ENCODE results near the gene LMNB1. TPM values are rescaled to one million over a fixed set of nuclear protein-coding genes. Genes with fewer than 3 reads are reported as not detected.

LMNB1 gene
- total RNA-seq, 1 experiment from 2014 or later: 220 TPM

GRCh38 chr5:126741361-126741760 lies 35.6 kb upstream of the LMNB1 start:
- H3K27ac Mint-ChIP-seq: no peak overlapping the region
- DNase-seq (ENCODE audit: low spot score): no peak
- H3K4me3 Mint-ChIP-seq: no peak overlapping the region
- no peaks in the 10 kb centered on the region for H3K36me3 Mint-ChIP-seq
- peak; percentile 67 for ATAC-seq
- ChIA-PET CTCF (interaction anchor here (1.0 kb wide), 1 partner anchor 11 kb away, joined by 4 read pairs; no protein-coding TSS in a partner anchor), POLR2A (no interaction called here)
- TF ChIP-seq, protein P1, sequence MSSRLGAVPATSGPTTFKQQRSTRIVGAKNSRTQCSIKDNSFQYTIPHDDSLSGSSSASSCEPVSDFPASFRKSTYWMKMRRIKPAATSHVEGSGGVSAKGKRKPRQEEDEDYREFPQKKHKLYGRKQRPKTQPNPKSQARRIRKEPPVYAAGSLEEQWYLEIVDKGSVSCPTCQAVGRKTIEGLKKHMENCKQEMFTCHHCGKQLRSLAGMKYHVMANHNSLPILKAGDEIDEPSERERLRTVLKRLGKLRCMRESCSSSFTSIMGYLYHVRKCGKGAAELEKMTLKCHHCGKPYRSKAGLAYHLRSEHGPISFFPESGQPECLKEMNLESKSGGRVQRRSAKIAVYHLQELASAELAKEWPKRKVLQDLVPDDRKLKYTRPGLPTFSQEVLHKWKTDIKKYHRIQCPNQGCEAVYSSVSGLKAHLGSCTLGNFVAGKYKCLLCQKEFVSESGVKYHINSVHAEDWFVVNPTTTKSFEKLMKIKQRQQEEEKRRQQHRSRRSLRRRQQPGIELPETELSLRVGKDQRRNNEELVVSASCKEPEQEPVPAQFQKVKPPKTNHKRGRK (CRISPR knock-in tag; IDR thresholded peaks at IDR 0.05; ENCODE audit: borderline replicate concordance): no peak
- TF ChIP-seq ZNF219 (CRISPR knock-in tag; IDR thresholded peaks at IDR 0.05; ENCODE audit: borderline replicate concordance) (no peak), ZNF416 (CRISPR knock-in tag; IDR thresholded peaks at IDR 0.05) (no peak), ZNF425 (CRISPR knock-in tag; conservative IDR thresholded peaks at IDR 0.05) (no peak)
- no peaks in the 10 kb centered on the region for H3K9me3 Mint-ChIP-seq
- H3K27me3 Mint-ChIP-seq (ENCODE audit: low read depth): no peaks in the 10 kb centered on the region
- H3K4me1 Mint-ChIP-seq: peaks cover 24% of the 10 kb centered on the region

- ChIA-PET CTCF (no interaction called here), POLR2A (no interaction called here)
- Mint-ChIP-seq H3K36me3 (no peaks in the 10 kb centered on the region), H3K27me3 (ENCODE audit: low read depth) (no peaks in the 10 kb centered on the region), H3K4me1 (peaks cover 32% of the 10 kb centered on the region), H3K9me3 (no peaks in the 10 kb centered on the region), H3K4me3 (no peak overlapping the region), H3K27ac (peak overlapping the region; percentile 37)
- ATAC-seq (no peak), DNase-seq (ENCODE audit: low spot score) (no peak)
- TF ChIP-seq KAT7 (CRISPR knock-in tag; IDR thresholded peaks at IDR 0.05; ENCODE audit: borderline replicate concordance): no peak
- TF ChIP-seq FOXP4 (CRISPR knock-in tag; IDR thresholded peaks at IDR 0.05): no peak
- no peak for TF ChIP-seq GTF2I (CRISPR knock-in tag; conservative IDR thresholded peaks at IDR 0.05)
- no peak for TF ChIP-seq NR2C2 (CRISPR knock-in tag; IDR thresholded peaks at IDR 0.05)
- TF ChIP-seq, protein P2, sequence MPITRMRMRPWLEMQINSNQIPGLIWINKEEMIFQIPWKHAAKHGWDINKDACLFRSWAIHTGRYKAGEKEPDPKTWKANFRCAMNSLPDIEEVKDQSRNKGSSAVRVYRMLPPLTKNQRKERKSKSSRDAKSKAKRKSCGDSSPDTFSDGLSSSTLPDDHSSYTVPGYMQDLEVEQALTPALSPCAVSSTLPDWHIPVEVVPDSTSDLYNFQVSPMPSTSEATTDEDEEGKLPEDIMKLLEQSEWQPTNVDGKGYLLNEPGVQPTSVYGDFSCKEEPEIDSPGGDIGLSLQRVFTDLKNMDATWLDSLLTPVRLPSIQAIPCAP (CRISPR knock-in tag; IDR thresholded peaks at IDR 0.05): no peak
- TF ChIP-seq ELF4 (CRISPR knock-in tag; IDR thresholded peaks at IDR 0.05; ENCODE audit: low read depth): no peak
Measured at GRCh38 chr5:126742425-126742824, 34.5 kb upstream of the LMNB1 start.

- CTCF ChIA-PET: interaction anchor here (0.8 kb wide), 1 partner anchor 65 kb away, joined by 3 read pairs; no protein-coding TSS in a partner anchor
- no peak for TF ChIP-seq GRHL2 (CRISPR knock-in tag; IDR thresholded peaks at IDR 0.05; ENCODE audit: insufficient replicate concordance, severe bottlenecking)
- TF ChIP-seq TCF7 (CRISPR knock-in tag; IDR thresholded peaks at IDR 0.05; ENCODE audit: low read depth): no peak
- no peak for TF ChIP-seq TP53 (CRISPR knock-in tag; IDR thresholded peaks at IDR 0.05)
- TF ChIP-seq ZNF416 (CRISPR knock-in tag; IDR thresholded peaks at IDR 0.05): no peak
- TF ChIP-seq, protein P3, sequence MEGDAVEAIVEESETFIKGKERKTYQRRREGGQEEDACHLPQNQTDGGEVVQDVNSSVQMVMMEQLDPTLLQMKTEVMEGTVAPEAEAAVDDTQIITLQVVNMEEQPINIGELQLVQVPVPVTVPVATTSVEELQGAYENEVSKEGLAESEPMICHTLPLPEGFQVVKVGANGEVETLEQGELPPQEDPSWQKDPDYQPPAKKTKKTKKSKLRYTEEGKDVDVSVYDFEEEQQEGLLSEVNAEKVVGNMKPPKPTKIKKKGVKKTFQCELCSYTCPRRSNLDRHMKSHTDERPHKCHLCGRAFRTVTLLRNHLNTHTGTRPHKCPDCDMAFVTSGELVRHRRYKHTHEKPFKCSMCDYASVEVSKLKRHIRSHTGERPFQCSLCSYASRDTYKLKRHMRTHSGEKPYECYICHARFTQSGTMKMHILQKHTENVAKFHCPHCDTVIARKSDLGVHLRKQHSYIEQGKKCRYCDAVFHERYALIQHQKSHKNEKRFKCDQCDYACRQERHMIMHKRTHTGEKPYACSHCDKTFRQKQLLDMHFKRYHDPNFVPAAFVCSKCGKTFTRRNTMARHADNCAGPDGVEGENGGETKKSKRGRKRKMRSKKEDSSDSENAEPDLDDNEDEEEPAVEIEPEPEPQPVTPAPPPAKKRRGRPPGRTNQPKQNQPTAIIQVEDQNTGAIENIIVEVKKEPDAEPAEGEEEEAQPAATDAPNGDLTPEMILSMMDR (IDR thresholded peaks at IDR 0.05): no peak
- TF ChIP-seq JUN (CRISPR knock-in tag; IDR thresholded peaks at IDR 0.05): no peak
- Mint-ChIP-seq H3K4me3 (no peak overlapping the region), H3K27me3 (ENCODE audit: low read depth) (no peaks in the 10 kb centered on the region), H3K27ac (no peak overlapping the region), H3K9me3 (no peaks in the 10 kb centered on the region), H3K36me3 (no peaks in the 10 kb centered on the region), H3K4me1 (peaks cover 46% of the 10 kb centered on the region)
- POLR2A ChIA-PET: interaction anchor here (1.0 to 1.4 kb wide), 2 partner anchors 21 to 33 kb away, joined by 3 to 8 read pairs; partner anchors contain the start of gene LMNB1
- ATAC-seq (no peak), DNase-seq (ENCODE audit: low spot score) (no peak)
Measured at GRCh38 chr5:126744836-126745235, 32.1 kb upstream of the LMNB1 start.

All from WTC11 (cell line).